ENCODE results near the gene POLDIP2. TPM values are rescaled to one million over a fixed set of nuclear protein-coding genes. Genes with fewer than 3 reads are reported as not detected.

POLDIP2 gene
- total RNA-seq, 1 experiment from 2014 or later = 82.7 TPM

GRCh38 chr17:28390563-28390962 lies 33.2 kb upstream of the POLDIP2 start:
- no peak overlapping the region for H3K4me3 Mint-ChIP-seq (ENCODE audit: low read depth, unreplicated experiment)
- H3K9me3 Mint-ChIP-seq (ENCODE audit: low read depth, unreplicated experiment) = no peaks in the 10 kb centered on the region
- DNase-seq = no peak
- H3K36me3 Mint-ChIP-seq (ENCODE audit: insufficient read depth, unreplicated experiment) = no peaks in the 10 kb centered on the region
- BruUV-seq (replicated peaks) = no TSS peak
- CTCF ChIA-PET = no interaction called here
- no peaks in the 10 kb centered on the region for H3K27me3 Mint-ChIP-seq (ENCODE audit: unreplicated experiment)
- no peak for TF ChIP-seq CTCF (IDR thresholded peaks at IDR 0.05; ENCODE audit: unreplicated experiment)
- H3K4me1 Mint-ChIP-seq (ENCODE audit: low read depth, unreplicated experiment) = no peaks in the 10 kb centered on the region
- H3K27ac Mint-ChIP-seq (ENCODE audit: unreplicated experiment) = no peak overlapping the region
- intact Hi-C loops (cut with micrococcal nuclease; ENCODE audit: unreplicated experiment) = no loop called here

GRCh38 chr17:28390141-28390540 lies 32.8 kb upstream of the POLDIP2 start:
- BruUV-seq (replicated peaks) = no TSS peak
- H3K4me3 Mint-ChIP-seq (ENCODE audit: low read depth, unreplicated experiment) = no peak overlapping the region
- H3K27me3 Mint-ChIP-seq (ENCODE audit: unreplicated experiment) = no peaks in the 10 kb centered on the region

GRCh38 chr17:28388106-28388505 lies 30.8 kb upstream of the POLDIP2 start:
- intact Hi-C loops (cut with micrococcal nuclease; ENCODE audit: unreplicated experiment) = no loop called here
- DNase-seq = no peak
- Mint-ChIP-seq H3K27ac (ENCODE audit: unreplicated experiment) (no peak overlapping the region), H3K27me3 (ENCODE audit: unreplicated experiment) (peaks cover 13% of the 10 kb centered on the region), H3K4me3 (ENCODE audit: low read depth, unreplicated experiment) (no peak overlapping the region), H3K36me3 (ENCODE audit: insufficient read depth, unreplicated experiment) (peaks cover 16% of the 10 kb centered on the region), H3K9me3 (ENCODE audit: low read depth, unreplicated experiment) (no peaks in the 10 kb centered on the region), H3K4me1 (ENCODE audit: low read depth, unreplicated experiment) (peaks cover 9% of the 10 kb centered on the region)
- no peak for TF ChIP-seq CTCF (IDR thresholded peaks at IDR 0.05; ENCODE audit: unreplicated experiment)
- CTCF ChIA-PET = interaction anchor here (0.7 kb wide), 1 partner anchor 31 kb away, joined by 3 read pairs; no protein-coding TSS in a partner anchor
- BruUV-seq (replicated peaks) = no TSS peak

More at GRCh38 chr17:28390141-28390540, 32.8 kb upstream of the POLDIP2 start:
- TF ChIP-seq CTCF (IDR thresholded peaks at IDR 0.05; ENCODE audit: unreplicated experiment) = no peak
- no peaks in the 10 kb centered on the region for H3K9me3 Mint-ChIP-seq (ENCODE audit: low read depth, unreplicated experiment)
- H3K4me1 Mint-ChIP-seq (ENCODE audit: low read depth, unreplicated experiment) = no peaks in the 10 kb centered on the region
- no peaks in the 10 kb centered on the region for H3K36me3 Mint-ChIP-seq (ENCODE audit: insufficient read depth, unreplicated experiment)
- H3K27ac Mint-ChIP-seq (ENCODE audit: unreplicated experiment) = no peak overlapping the region
- DNase-seq = no peak
- intact Hi-C loops (cut with micrococcal nuclease; ENCODE audit: unreplicated experiment) = no loop called here
- CTCF ChIA-PET = no interaction called here

DNA sequence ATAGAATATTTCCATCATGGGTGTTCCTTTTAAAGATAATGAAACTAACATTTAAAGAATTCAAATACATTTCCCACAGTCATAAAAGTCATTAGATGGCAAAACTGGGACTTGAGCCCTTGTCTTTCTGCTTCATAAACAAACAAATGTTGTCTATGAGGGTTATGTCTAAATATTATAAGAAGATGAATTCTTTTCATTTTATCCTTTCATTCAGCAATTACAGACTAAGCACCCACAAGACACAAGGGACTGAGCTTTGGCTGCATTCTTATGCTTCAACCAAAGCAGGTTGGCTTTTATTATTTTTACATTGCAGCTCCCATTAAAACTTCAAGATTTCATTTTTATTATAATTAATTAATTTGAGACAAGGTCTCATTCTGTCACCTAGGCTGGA lies 29.1 kb upstream of the POLDIP2 start:
- H3K9me3 Mint-ChIP-seq (ENCODE audit: low read depth, unreplicated experiment) = no peaks in the 10 kb centered on the region
- no TSS peak for BruUV-seq (replicated peaks)
- H3K36me3 Mint-ChIP-seq (ENCODE audit: insufficient read depth, unreplicated experiment) = peaks cover 16% of the 10 kb centered on the region
- intact Hi-C loops (cut with micrococcal nuclease; ENCODE audit: unreplicated experiment) = no loop called here
- CTCF ChIA-PET = no interaction called here
- H3K27me3 Mint-ChIP-seq (ENCODE audit: unreplicated experiment) = peaks cover 30% of the 10 kb centered on the region
- peaks cover 9% of the 10 kb centered on the region for H3K4me1 Mint-ChIP-seq (ENCODE audit: low read depth, unreplicated experiment)
- TF ChIP-seq CTCF (IDR thresholded peaks at IDR 0.05; ENCODE audit: unreplicated experiment) = no peak
- DNase-seq = no peak
- H3K4me3 Mint-ChIP-seq (ENCODE audit: low read depth, unreplicated experiment) = no peak overlapping the region
- H3K27ac Mint-ChIP-seq (ENCODE audit: unreplicated experiment) = no peak overlapping the region

Data from Calu3 (cell line).